CD4-positive, alpha-beta T cell (primary cell): ENCODE results near the gene TBX19. TPM values are rescaled to one million over a fixed set of nuclear protein-coding genes. Genes with fewer than 3 reads are reported as not detected.

Experiments
- ATAC-seq: fragments of 200-7000 bp; cut with Tn5 transposase; one replicate; pipeline ENCODE4 v1.10.0; 2022; ENCODE audit warnings: mild to moderate bottlenecking; ENCODE audit not compliant: poor library complexity
- CTCF ChIA-PET: fragments of 350-600 bp; sonication (Branson Sonifier 250); formaldehyde crosslinking; loops from one replicate; lab custom pipeline; 2021; ENCODE audit warnings: antibody characterized with exemption, inconsistent platforms; lab: Charles Lee
- POLR2A ChIA-PET: fragments of 350-600 bp; sonication (Branson Sonifier 250); formaldehyde crosslinking; loops from one replicate; lab custom pipeline; 2021; ENCODE audit warnings: antibody characterized with exemption, inconsistent platforms; lab: Charles Lee
- DNase-seq, 14 experiments: peaks; one replicate each; pipeline ENCODE4 v3.0.0-alpha.2; 2013 to 2020; ENCODE audit warnings: mixed read lengths in 2 of 14
- H3K27ac ChIP-seq, 2 donors: one replicate each; pipeline versions ENCODE4 v1.5.1 to v1.7.0; 2013; ENCODE audit warnings: low read length in 2 of 2, low read depth in 1 of 2, mild to moderate bottlenecking in 1 of 2
- H3K27me3 ChIP-seq, 2 experiments: 1 replicate in 1 of 2; 2 replicates in 1 of 2; pipeline versions ENCODE4 v1.6.1 to v1.7.0; 2013; ENCODE audit warnings: low read length in 2 of 2, control low read depth in 1 of 2, mild to moderate bottlenecking in 1 of 2, moderate library complexity in 1 of 2; ENCODE audit not compliant: insufficient read depth in 2 of 2, control insufficient read depth in 1 of 2
- H3K36me3 ChIP-seq: one replicate; pipeline ENCODE4 v1.6.1; 2013; ENCODE audit warnings: low read length, control low read depth; ENCODE audit not compliant: insufficient read depth
- H3K4me1 ChIP-seq: one replicate; pipeline ENCODE4 v1.6.1; 2013; ENCODE audit warnings: low read length, control low read depth; ENCODE audit not compliant: insufficient read depth
- H3K4me3 ChIP-seq: one replicate; pipeline ENCODE4 v1.5.1; 2013; ENCODE audit warnings: mild to moderate bottlenecking, low read length, moderate library complexity
- H3K9me3 ChIP-seq, 2 experiments: 1 replicate in 1 of 2; 2 replicates in 1 of 2; pipeline versions ENCODE4 v1.6.1 to v1.7.0; 2013; ENCODE audit warnings: low read length in 2 of 2, mild to moderate bottlenecking in 2 of 2, control low read depth in 1 of 2, moderate library complexity in 1 of 2; ENCODE audit not compliant: control insufficient read depth in 1 of 2, insufficient read depth in 1 of 2
- H3K27ac Mint-ChIP-seq: one replicate; pipeline ENCODE4 v1.8.0; 2020; ENCODE audit warnings: mixed read lengths
- H3K27me3 Mint-ChIP-seq: one replicate; pipeline ENCODE4 v1.8.0; 2021; ENCODE audit warnings: mixed read lengths
- H3K36me3 Mint-ChIP-seq: one replicate; pipeline ENCODE4 v1.8.0; 2021; ENCODE audit warnings: low read depth, mixed read lengths
- H3K4me1 Mint-ChIP-seq: one replicate; pipeline ENCODE4 v1.8.0; 2021; ENCODE audit warnings: low read depth, mixed read lengths
- H3K4me3 Mint-ChIP-seq: one replicate; pipeline ENCODE4 v1.8.0; 2020; ENCODE audit warnings: mild to moderate bottlenecking, mixed read lengths
- H3K9me3 Mint-ChIP-seq: one replicate; pipeline ENCODE4 v1.8.0; 2020; ENCODE audit warnings: mixed read lengths
- CTCF ChIP-seq: fragments of 200-600 bp; IDR thresholded peaks from one replicate; pipeline ENCODE4 v1.8.0; 2022; ENCODE audit warnings: antibody characterized with exemption, mild to moderate bottlenecking
- intact Hi-C, 2 experiments: fragments of 100-400 bp; cut with DNase I in 1 of 2; cut with micrococcal nuclease in 1 of 2; formaldehyde crosslinking; loops; one replicate each; pipeline versions ENCODE4 v1.15.1 to v1.9.0; 2023 to 2025; cut with DNase I, micrococcal nuclease
- total RNA-seq, 174 experiments: library from RNA in 2 of 174; stranded (reverse) in 2 of 174; gene quantifications; one replicate each; pipeline ENCODE4 v1.2.3 and lab custom pipeline; 2021 to 2026

The TBX19 gene
- total RNA-seq, 2 experiments from 2014 or later: 1.6 to 1.8 TPM

GRCh38 chr1:168291222-168291837 is 10.7 kb downstream of the TBX19 start:
- no peak overlapping the region for H3K27ac Mint-ChIP-seq
- peaks cover 7% of the 10 kb centered on the region for H3K4me1 Mint-ChIP-seq
- no peaks in the 10 kb centered on the region for H3K27me3 ChIP-seq
- no peaks in the 10 kb centered on the region for H3K9me3 Mint-ChIP-seq
- no peak for DNase-seq
- TF ChIP-seq CTCF: no peak
- intact Hi-C loops: no loop called here
- ChIA-PET POLR2A (interaction anchor here (0.6 kb wide), 1 partner anchor 16 kb away, joined by 3 read pairs; no protein-coding TSS in a partner anchor), CTCF (interaction anchor here (1.3 kb wide), 1 partner anchor 51 kb away, joined by 3 read pairs; no protein-coding TSS in a partner anchor)
- H3K4me3 ChIP-seq: no peak overlapping the region
- H3K9me3 ChIP-seq: peaks cover 0 to 4% of the 10 kb centered on the region in 2 experiments
- no peak for ATAC-seq
- H3K4me3 Mint-ChIP-seq: no peak overlapping the region
- H3K4me1 ChIP-seq: no peaks in the 10 kb centered on the region
- H3K27ac ChIP-seq: no peak overlapping the region
- no peaks in the 10 kb centered on the region for H3K27me3 Mint-ChIP-seq
- peaks cover 9% of the 10 kb centered on the region for H3K36me3 Mint-ChIP-seq
- H3K36me3 ChIP-seq: no peaks in the 10 kb centered on the region

- H3K9me3 ChIP-seq: peaks cover 0 to 4% of the 10 kb centered on the region in 2 experiments
- no peak for TF ChIP-seq CTCF
- no peak overlapping the region for H3K4me3 Mint-ChIP-seq
- ATAC-seq: no peak
- H3K36me3 Mint-ChIP-seq: peaks cover 9% of the 10 kb centered on the region
- ChIA-PET CTCF (interaction anchor here (0.7 kb wide), 1 partner anchor 285 kb away, joined by 3 read pairs; no protein-coding TSS in a partner anchor), POLR2A (no interaction called here)
- no peaks in the 10 kb centered on the region for H3K4me1 ChIP-seq
- no peaks in the 10 kb centered on the region for H3K27me3 ChIP-seq
- H3K9me3 Mint-ChIP-seq: no peaks in the 10 kb centered on the region
- no peaks in the 10 kb centered on the region for H3K4me1 Mint-ChIP-seq
- no peak overlapping the region for H3K27ac ChIP-seq
- H3K27ac Mint-ChIP-seq: no peak overlapping the region
- H3K27me3 Mint-ChIP-seq: no peaks in the 10 kb centered on the region
- no peak overlapping the region for H3K4me3 ChIP-seq
- H3K36me3 ChIP-seq: no peaks in the 10 kb centered on the region
- intact Hi-C loops: no loop called here
- DNase-seq: no peak
Observed at GRCh38 chr1:168293356-168293755, 12.7 kb downstream of the TBX19 start.

GRCh38 chr1:168295411-168296114 is 14.9 kb downstream of the TBX19 start:
- Mint-ChIP-seq H3K27ac (no peak overlapping the region), H3K4me1 (no peaks in the 10 kb centered on the region), H3K4me3 (no peak overlapping the region), H3K9me3 (no peaks in the 10 kb centered on the region), H3K27me3 (no peaks in the 10 kb centered on the region), H3K36me3 (peaks cover 10% of the 10 kb centered on the region)
- TF ChIP-seq CTCF: no peak
- H3K27me3 ChIP-seq: no peaks in the 10 kb centered on the region
- ATAC-seq (no peak), DNase-seq (no peak)
- ChIA-PET CTCF (no interaction called here), POLR2A (no interaction called here)
- no peak overlapping the region for H3K27ac ChIP-seq
- peaks cover 2% of the 10 kb centered on the region for H3K36me3 ChIP-seq
- intact Hi-C loops: no loop called here
- no peaks in the 10 kb centered on the region for H3K4me1 ChIP-seq
- H3K9me3 ChIP-seq: peaks cover 0 to 4% of the 10 kb centered on the region in 2 experiments
- no peak overlapping the region for H3K4me3 ChIP-seq
